ENCODE data around the gene WDR27.
"Not testable (repeated sequence)": the region's sequence is repeated elsewhere in the genome, so short reads cannot be mapped to it uniquely, and the experiment has no call there.

Gene WDR27

GRCh38 chr6:169620171-169621130 lies 81.4 kb downstream of the WDR27 start:
- Histone ChIP-seq H3K9me3 (replicated peaks; ENCODE audit: low read length) (no peaks in the 10 kb centered on the region), H3K27me3 (ENCODE audit: control insufficient read depth, insufficient read depth, low read length) (no peaks in the 10 kb centered on the region), H3K9ac (ENCODE audit: low read depth, low read length) (no peak overlapping the region), H3K4me2 (ENCODE audit: low read length) (peak overlapping the region; percentile 52), H3K36me3 (ENCODE audit: insufficient read depth, low read length) (no peaks in the 10 kb centered on the region), H3K4me1 (ENCODE audit: control insufficient read depth, insufficient read depth, low read length) (peaks cover 32% of the 10 kb centered on the region), H3K4me3 (ENCODE audit: low read length) (peak overlapping the region; percentile 18)

DNA sequence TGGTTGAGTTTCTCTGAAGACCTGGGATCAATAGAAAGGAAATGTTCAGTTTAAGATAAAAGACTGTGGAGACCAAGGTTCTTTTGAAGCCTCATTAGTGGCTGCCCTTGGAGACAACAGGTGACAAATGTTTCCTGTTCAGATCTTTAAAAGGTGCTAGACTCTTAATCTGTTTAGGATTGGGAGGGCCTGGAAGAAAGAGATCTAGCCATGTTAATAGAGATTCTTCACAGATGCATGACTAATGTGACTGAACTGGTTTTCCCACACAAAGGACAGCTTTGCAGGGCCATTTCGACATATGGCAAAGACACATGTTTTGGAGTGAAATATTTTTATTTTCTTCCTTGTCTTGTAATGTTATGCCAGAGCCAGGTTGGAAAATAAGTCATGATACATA lies 82.2 kb downstream of the WDR27 start:
- Histone ChIP-seq H3K27me3 (ENCODE audit: control insufficient read depth, insufficient read depth, low read length) (no peaks in the 10 kb centered on the region), H3K9me3 (replicated peaks; ENCODE audit: low read length) (no peaks in the 10 kb centered on the region), H3K4me2 (ENCODE audit: low read length) (peak overlapping the region; percentile 65), H3K9ac (ENCODE audit: low read depth, low read length) (peak overlapping the region; percentile 40), H3K36me3 (ENCODE audit: insufficient read depth, low read length) (no peaks in the 10 kb centered on the region), H3K4me3 (ENCODE audit: low read length) (peak overlapping the region; percentile 36), H3K4me1 (ENCODE audit: control insufficient read depth, insufficient read depth, low read length) (peaks cover 32% of the 10 kb centered on the region)

DNA sequence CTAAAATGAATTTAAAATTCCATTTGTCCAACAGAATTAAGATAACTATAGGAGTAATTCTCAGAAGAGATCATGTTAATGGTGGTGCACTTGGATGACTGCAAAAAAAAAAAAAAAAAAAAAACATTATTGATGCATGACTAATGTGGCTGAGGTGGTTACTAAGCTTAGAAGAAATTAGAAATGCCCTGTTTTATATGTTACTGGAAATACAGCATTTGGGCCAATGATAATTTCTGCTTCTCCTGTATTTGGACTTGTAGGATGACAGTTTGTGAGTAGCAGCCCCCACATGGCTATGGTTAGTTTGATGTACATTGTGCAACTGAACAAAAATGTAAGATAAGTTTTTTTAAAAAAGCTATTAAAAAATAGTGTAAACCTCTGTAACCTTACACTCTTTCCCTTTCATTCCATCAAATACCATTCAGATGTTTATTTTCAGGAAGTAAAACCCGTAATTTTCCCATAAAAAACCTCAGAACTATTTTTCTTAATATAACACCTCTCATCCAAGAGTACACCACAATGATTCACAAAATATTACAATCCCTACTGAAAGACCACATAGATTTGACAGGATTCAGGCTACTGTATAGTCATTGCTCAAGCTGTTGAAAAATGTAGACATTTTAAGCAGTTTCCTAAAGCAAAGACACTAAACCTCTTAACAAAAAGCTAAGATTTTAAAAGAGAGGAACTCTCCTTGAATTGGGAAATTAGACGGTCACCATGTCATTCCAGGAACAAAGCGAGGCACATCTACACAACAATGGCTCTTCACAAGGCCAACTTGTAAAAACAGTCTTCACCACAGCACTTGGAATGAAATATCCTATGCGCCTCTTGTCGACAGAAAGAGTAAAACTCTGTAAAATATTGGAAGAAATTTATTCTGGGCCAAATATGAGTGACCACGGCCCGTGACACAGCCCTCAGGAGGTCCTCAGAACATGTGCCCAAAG lies 83.0 kb downstream of the WDR27 start:
- Histone ChIP-seq H3K4me2 (ENCODE audit: low read length) (peak overlapping the region; percentile 65), H3K9me3 (replicated peaks; ENCODE audit: low read length) (no peaks in the 10 kb centered on the region), H3K9ac (ENCODE audit: low read depth, low read length) (peak overlapping the region; percentile 40), H3K4me1 (ENCODE audit: control insufficient read depth, insufficient read depth, low read length) (peaks cover 32% of the 10 kb centered on the region), H3K4me3 (ENCODE audit: low read length) (peak overlapping the region; percentile 36), H3K36me3 (ENCODE audit: insufficient read depth, low read length) (no peaks in the 10 kb centered on the region), H3K27me3 (ENCODE audit: control insufficient read depth, insufficient read depth, low read length) (no peaks in the 10 kb centered on the region)

DNA sequence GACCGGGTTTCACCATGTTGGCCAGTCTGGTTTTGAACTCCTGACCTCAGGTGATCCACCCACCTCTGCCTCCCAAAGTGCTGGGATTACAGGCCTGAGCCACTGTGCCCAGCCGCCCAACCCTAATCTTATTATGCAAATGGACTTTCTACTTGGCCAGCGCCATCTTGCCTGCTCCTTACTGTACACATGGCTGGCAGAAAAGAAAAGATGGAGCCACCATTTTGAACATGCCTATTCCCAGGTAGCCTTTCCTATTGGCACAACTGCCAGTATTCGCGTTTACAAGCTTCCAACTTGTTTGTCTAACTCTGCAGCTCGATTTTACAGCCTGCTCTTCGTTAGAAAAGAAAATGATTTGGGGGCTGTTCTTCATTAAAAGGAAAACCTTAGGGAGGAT lies 84.3 kb downstream of the WDR27 start:
- Histone ChIP-seq H3K4me1 (ENCODE audit: control insufficient read depth, insufficient read depth, low read length) (peaks cover 32% of the 10 kb centered on the region), H3K4me3 (ENCODE audit: low read length) (no peak overlapping the region), H3K9me3 (replicated peaks; ENCODE audit: low read length) (no peaks in the 10 kb centered on the region), H3K4me2 (ENCODE audit: low read length) (no peak overlapping the region), H3K36me3 (ENCODE audit: insufficient read depth, low read length) (no peaks in the 10 kb centered on the region), H3K27me3 (ENCODE audit: control insufficient read depth, insufficient read depth, low read length) (no peaks in the 10 kb centered on the region), H3K9ac (ENCODE audit: low read depth, low read length) (no peak overlapping the region)

GRCh38 chr6:169608609-169609008 lies 93.2 kb downstream of the WDR27 start:
- not testable (repeated sequence) for H3K27me3 ChIP-seq (ENCODE audit: control insufficient read depth, insufficient read depth, low read length)

DNA sequence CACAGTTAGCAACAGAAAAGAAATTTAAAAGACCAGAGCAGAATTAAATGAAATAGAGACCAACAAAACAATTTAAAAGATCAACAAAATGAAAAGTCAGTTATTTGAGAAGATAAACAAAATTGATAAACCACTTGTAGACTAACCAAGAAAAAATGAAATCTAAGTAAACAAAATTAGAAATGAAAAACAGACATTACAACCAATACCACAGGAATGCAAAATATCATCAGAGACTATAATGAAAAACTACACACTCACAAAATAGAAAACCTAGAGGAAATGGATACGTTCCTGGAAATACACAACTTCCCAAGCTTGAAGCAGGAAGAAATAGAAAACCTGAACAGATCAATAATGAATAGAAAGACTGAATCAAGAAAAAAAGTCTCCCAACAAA lies 97.8 kb downstream of the WDR27 start:
- no peaks in the 10 kb centered on the region for H3K4me1 ChIP-seq (ENCODE audit: control insufficient read depth, insufficient read depth, low read length)
- H3K36me3 ChIP-seq (ENCODE audit: insufficient read depth, low read length), result no peaks in the 10 kb centered on the region
- H3K9ac ChIP-seq (ENCODE audit: low read depth, low read length), result no peak overlapping the region
- H3K4me2 ChIP-seq (ENCODE audit: low read length), result no peak overlapping the region
- H3K27me3 ChIP-seq (ENCODE audit: control insufficient read depth, insufficient read depth, low read length), result no peaks in the 10 kb centered on the region
- H3K9me3 ChIP-seq (replicated peaks; ENCODE audit: low read length), result no peaks in the 10 kb centered on the region
- no peak overlapping the region for H3K4me3 ChIP-seq (ENCODE audit: low read length)

More at GRCh38 chr6:169608609-169609008, 93.2 kb downstream of the WDR27 start:
- not testable (repeated sequence) for H3K4me1 ChIP-seq (ENCODE audit: control insufficient read depth, insufficient read depth, low read length); H3K36me3 ChIP-seq (ENCODE audit: insufficient read depth, low read length); H3K9me3 ChIP-seq (replicated peaks; ENCODE audit: low read length); H3K4me2 ChIP-seq (ENCODE audit: low read length); H3K4me3 ChIP-seq (ENCODE audit: low read length); H3K9ac ChIP-seq (ENCODE audit: low read depth, low read length)

GRCh38 chr6:169601129-169601528 lies 100.7 kb downstream of the WDR27 start:
- H3K27me3 ChIP-seq (ENCODE audit: control insufficient read depth, insufficient read depth, low read length); H3K4me2 ChIP-seq (ENCODE audit: low read length); H3K4me1 ChIP-seq (ENCODE audit: control insufficient read depth, insufficient read depth, low read length); H3K9ac ChIP-seq (ENCODE audit: low read depth, low read length); H3K4me3 ChIP-seq (ENCODE audit: low read length); H3K9me3 ChIP-seq (replicated peaks; ENCODE audit: low read length); H3K36me3 ChIP-seq (ENCODE audit: insufficient read depth, low read length): not testable (repeated sequence)

DNA sequence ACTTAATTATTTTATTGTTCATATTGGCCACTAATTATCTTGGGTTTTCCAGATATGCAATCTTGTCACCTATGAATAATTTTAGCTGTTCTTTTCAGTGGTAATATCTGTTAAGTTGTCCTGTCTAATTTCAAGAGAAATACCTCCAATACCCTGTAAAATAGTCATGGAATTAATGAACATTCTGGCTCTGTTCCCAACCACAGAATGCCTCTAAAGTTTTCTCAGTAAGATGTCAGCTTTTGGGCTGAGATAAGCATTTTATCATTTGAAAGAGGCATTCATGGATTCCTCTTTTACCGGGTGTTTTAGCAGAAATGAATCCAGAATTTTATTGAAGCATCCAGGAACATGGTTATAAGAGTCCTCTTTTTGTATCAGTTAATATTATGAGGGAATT lies 109.3 kb downstream of the WDR27 start:
- H3K4me3 ChIP-seq (ENCODE audit: low read length), result no peak overlapping the region

GRCh38 chr6:169591616-169592015 lies 110.2 kb downstream of the WDR27 start:
- Histone ChIP-seq H3K9me3 (replicated peaks; ENCODE audit: low read length) (no peaks in the 10 kb centered on the region), H3K4me1 (ENCODE audit: control insufficient read depth, insufficient read depth, low read length) (peaks cover 12% of the 10 kb centered on the region), H3K4me2 (ENCODE audit: low read length) (no peak overlapping the region), H3K27me3 (ENCODE audit: control insufficient read depth, insufficient read depth, low read length) (no peaks in the 10 kb centered on the region), H3K9ac (ENCODE audit: low read depth, low read length) (no peak overlapping the region), H3K36me3 (ENCODE audit: insufficient read depth, low read length) (no peaks in the 10 kb centered on the region), H3K4me3 (ENCODE audit: low read length) (no peak overlapping the region)

More for the DNA sequence above, 109.3 kb downstream of the WDR27 start:
- Histone ChIP-seq H3K27me3 (ENCODE audit: control insufficient read depth, insufficient read depth, low read length) (no peaks in the 10 kb centered on the region), H3K36me3 (ENCODE audit: insufficient read depth, low read length) (no peaks in the 10 kb centered on the region), H3K9me3 (replicated peaks; ENCODE audit: low read length) (no peaks in the 10 kb centered on the region), H3K4me2 (ENCODE audit: low read length) (no peak overlapping the region), H3K4me1 (ENCODE audit: control insufficient read depth, insufficient read depth, low read length) (peaks cover 12% of the 10 kb centered on the region), H3K9ac (ENCODE audit: low read depth, low read length) (no peak overlapping the region)

GRCh38 chr6:169590376-169590939 lies 111.4 kb downstream of the WDR27 start:
- no peak overlapping the region for H3K4me3 ChIP-seq (ENCODE audit: low read length)
- no peaks in the 10 kb centered on the region for H3K9me3 ChIP-seq (replicated peaks; ENCODE audit: low read length)
- no peaks in the 10 kb centered on the region for H3K27me3 ChIP-seq (ENCODE audit: control insufficient read depth, insufficient read depth, low read length)
- H3K4me1 ChIP-seq (ENCODE audit: control insufficient read depth, insufficient read depth, low read length), result peaks cover 12% of the 10 kb centered on the region
- H3K4me2 ChIP-seq (ENCODE audit: low read length), result no peak overlapping the region
- H3K36me3 ChIP-seq (ENCODE audit: insufficient read depth, low read length), result no peaks in the 10 kb centered on the region
- no peak overlapping the region for H3K9ac ChIP-seq (ENCODE audit: low read depth, low read length)

DNA sequence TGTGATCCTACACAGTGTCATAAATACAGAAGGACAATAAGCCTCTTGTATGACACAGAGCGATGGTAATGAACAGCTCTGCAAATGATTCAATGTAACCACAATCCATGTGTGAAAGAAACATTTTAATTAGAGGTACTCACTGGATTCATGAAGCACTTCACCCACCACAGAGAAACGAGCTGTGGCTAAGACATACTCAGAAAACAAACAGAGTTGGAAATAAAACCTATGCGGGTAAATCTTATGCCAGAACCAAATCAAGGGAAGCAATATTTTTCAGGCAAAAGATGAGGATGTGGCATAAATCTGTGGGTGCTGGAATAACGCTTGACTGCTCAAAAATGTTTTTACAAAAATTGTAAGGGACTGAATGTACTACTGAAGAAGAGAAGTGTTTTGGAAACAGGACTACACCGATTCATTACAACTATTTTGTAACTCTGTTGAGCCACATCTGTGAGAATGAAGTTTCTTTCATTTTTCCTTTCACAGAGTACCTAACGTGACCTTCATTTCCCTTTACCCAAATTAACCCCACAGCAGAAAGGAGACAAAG lies 112.1 kb downstream of the WDR27 start:
- no peaks in the 10 kb centered on the region for H3K27me3 ChIP-seq (ENCODE audit: control insufficient read depth, insufficient read depth, low read length)
- peaks cover 12% of the 10 kb centered on the region for H3K4me1 ChIP-seq (ENCODE audit: control insufficient read depth, insufficient read depth, low read length)
- H3K36me3 ChIP-seq (ENCODE audit: insufficient read depth, low read length), result no peaks in the 10 kb centered on the region
- H3K4me2 ChIP-seq (ENCODE audit: low read length), result no peak overlapping the region
- no peaks in the 10 kb centered on the region for H3K9me3 ChIP-seq (replicated peaks; ENCODE audit: low read length)
- H3K9ac ChIP-seq (ENCODE audit: low read depth, low read length), result no peak overlapping the region
- no peak overlapping the region for H3K4me3 ChIP-seq (ENCODE audit: low read length)

All from skeletal muscle satellite cell (primary cell).